ENCODE results near the gene FIGNL1. TPM values are rescaled to one million over a fixed set of nuclear protein-coding genes. Genes with fewer than 3 reads are reported as not detected.

FIGNL1 gene
- total and polyA plus RNA-seq, 12 donors: 1.7 to 6.6 (median 4.8) TPM

DNA sequence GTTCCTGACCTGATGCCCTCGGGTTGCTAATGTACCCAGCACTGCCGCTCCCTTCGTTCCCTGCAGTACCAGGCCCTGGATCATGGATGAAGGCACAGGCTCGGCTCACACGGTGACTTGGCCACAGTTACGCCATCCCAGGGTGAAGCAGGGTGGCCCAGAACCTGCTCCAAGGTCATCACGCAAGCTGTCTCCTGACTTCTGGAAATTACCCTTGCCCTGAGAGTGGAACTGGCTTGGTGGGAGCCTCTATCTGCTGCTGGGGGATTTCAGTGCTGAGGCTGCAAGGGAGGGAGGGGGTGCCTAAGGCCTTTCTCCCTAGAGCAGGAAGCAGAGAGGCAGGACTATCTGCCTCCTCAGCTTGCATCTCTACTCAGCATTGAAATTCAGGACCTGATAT, 36.6 kb downstream of the FIGNL1 start:
- intact Hi-C loops (cut with DNase I): loop anchor here in 3 of 10 donors (10.0 kb wide), 2 partner anchors 209 to 269 kb away; no protein-coding TSS in a partner anchor
- DNase-seq (no peak), ATAC-seq (no peak)
- H3K9me3 ChIP-seq: no peaks in the 10 kb centered on the region
- H3K36me3 ChIP-seq: no peaks in the 10 kb centered on the region
- WGBS, 2 donors: 90 to 91% methylated on average over 7 of the region's 7 CpGs
- H3K27ac ChIP-seq: no peak overlapping the region
- peaks cover 0 to 53% (median 0%) of the 10 kb centered on the region in 9 donors for H3K4me1 ChIP-seq
- H3K4me3 ChIP-seq: no peak overlapping the region
- TF ChIP-seq, protein P1, sequence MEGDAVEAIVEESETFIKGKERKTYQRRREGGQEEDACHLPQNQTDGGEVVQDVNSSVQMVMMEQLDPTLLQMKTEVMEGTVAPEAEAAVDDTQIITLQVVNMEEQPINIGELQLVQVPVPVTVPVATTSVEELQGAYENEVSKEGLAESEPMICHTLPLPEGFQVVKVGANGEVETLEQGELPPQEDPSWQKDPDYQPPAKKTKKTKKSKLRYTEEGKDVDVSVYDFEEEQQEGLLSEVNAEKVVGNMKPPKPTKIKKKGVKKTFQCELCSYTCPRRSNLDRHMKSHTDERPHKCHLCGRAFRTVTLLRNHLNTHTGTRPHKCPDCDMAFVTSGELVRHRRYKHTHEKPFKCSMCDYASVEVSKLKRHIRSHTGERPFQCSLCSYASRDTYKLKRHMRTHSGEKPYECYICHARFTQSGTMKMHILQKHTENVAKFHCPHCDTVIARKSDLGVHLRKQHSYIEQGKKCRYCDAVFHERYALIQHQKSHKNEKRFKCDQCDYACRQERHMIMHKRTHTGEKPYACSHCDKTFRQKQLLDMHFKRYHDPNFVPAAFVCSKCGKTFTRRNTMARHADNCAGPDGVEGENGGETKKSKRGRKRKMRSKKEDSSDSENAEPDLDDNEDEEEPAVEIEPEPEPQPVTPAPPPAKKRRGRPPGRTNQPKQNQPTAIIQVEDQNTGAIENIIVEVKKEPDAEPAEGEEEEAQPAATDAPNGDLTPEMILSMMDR (IDR thresholded peaks at IDR 0.05): no peak
- H3K27me3 ChIP-seq: peaks cover 0 to 2% (median 0%) of the 10 kb centered on the region in 7 donors

- no peak for DNase-seq
- intact Hi-C loops (cut with DNase I): loop anchor here in 3 of 10 donors (10.0 kb wide), 2 partner anchors 208 to 268 kb away; no protein-coding TSS in a partner anchor
- no peaks in the 10 kb centered on the region for H3K36me3 ChIP-seq
Measured at GRCh38 chr7:50412973-50413372, 37.2 kb downstream of the FIGNL1 start.

DNA sequence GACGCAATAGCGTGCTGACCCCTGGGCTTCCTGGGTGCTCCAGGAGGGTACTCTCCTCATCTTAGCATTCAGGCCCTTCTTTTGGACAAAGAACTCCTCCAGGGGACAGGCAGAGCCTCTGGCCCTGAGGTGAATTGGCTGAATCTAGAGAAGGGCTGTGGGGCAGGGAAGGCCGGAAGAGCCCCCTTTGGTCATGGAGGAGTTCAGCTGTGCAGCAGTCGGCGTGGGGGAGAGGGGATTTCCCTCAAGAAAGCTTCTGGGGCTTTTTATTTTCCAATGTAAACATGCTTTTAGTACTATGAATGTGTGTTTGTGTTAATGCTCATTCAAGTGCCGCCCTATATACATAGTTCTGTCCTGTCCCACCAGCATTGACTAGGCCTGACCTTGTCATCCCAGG, 38.8 kb downstream of the FIGNL1 start:
- WGBS, 2 donors: 83 to 92% methylated on average over 6 of the region's 6 CpGs
- no peak overlapping the region for H3K4me3 ChIP-seq
- peaks cover 0 to 18% (median 10%) of the 10 kb centered on the region in 7 donors for H3K27me3 ChIP-seq
- ATAC-seq (no peak), DNase-seq (no peak)
- H3K27ac ChIP-seq: no peak overlapping the region
- peaks cover 0 to 37% (median 0%) of the 10 kb centered on the region in 9 donors for H3K4me1 ChIP-seq
- TF ChIP-seq, protein P1 (IDR thresholded peaks at IDR 0.05): no peak
- no peaks in the 10 kb centered on the region for H3K36me3 ChIP-seq
- intact Hi-C loops (cut with DNase I): loop anchor here in 3 of 10 donors (10.0 kb wide), 2 partner anchors 207 to 267 kb away; no protein-coding TSS in a partner anchor
- no peaks in the 10 kb centered on the region for H3K9me3 ChIP-seq

More at GRCh38 chr7:50412973-50413372, 37.2 kb downstream of the FIGNL1 start:
- H3K27ac ChIP-seq: no peak overlapping the region
- no peak overlapping the region for H3K4me3 ChIP-seq
- no peaks in the 10 kb centered on the region for H3K9me3 ChIP-seq
- WGBS, 2 donors: 57 to 68% methylated on average over 4 of the region's 4 CpGs
- no peak for ATAC-seq
- peaks cover 0 to 3% (median 0%) of the 10 kb centered on the region in 7 donors for H3K27me3 ChIP-seq
- TF ChIP-seq, protein P1 (IDR thresholded peaks at IDR 0.05): no peak
- H3K4me1 ChIP-seq: peaks cover 0 to 52% (median 0%) of the 10 kb centered on the region in 9 donors

DNA sequence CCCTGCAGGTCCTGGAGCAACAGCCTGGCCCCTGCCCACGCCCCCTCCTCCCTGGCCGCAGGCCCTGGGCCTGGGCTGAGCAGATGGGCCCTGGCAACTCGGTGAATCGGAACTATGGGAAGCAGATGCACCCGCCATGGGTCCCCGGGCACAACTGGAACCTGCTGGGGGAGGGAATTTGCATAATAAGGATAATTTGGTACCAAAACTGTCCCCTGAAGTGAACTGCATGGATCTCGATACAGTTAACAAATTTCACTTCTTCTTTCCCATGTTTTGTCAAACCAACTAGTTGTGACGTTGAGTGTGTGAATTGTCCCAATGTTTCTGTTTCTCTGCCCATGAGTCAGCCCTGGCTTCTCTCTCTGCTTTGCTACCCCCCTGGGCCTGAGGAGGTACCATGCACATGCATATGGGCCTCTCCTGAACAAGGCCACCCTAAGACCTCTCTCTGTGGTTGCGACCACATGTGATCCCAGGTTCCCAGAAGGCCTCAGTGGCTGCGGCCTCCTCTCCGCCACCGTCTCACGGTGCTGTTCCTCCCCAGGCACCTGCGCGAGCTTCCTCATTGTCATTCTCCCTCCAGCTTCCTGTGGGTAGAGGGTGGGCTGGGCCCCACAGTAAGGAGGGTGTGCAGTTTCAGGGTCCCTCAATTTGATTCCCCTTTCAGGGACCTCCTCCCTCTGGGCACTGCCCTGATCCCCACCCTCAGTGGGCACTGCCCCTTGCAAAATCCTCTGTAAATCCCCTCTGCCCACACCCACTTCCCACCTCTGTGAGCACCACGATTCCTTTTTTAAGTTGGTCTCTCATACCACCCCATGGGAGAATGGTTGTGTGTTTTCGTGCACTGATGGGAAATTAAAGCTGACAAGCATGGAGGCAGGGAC, 40.0 kb downstream of the FIGNL1 start:
- no peaks in the 10 kb centered on the region for H3K9me3 ChIP-seq
- intact Hi-C loops (cut with DNase I): loop anchor here in 3 of 10 donors (10.0 kb wide), 2 partner anchors 205 to 265 kb away; no protein-coding TSS in a partner anchor
- ATAC-seq (peak in 3 of 8 donors; percentile 10 to 37 (median 29)), DNase-seq (no peak)
- peak overlapping the region in 1 of 10 donors; percentile 56 for H3K27ac ChIP-seq
- H3K36me3 ChIP-seq: no peaks in the 10 kb centered on the region
- H3K4me3 ChIP-seq: no peak overlapping the region
- peaks cover 0 to 30% (median 21%) of the 10 kb centered on the region in 7 donors for H3K27me3 ChIP-seq
- TF ChIP-seq, protein P1 (IDR thresholded peaks at IDR 0.05): no peak
- 82 to 89% methylated on average over 17 of the region's 17 CpGs for WGBS, 2 donors
- H3K4me1 ChIP-seq: peaks cover 0 to 37% (median 0%) of the 10 kb centered on the region in 9 donors
